ENCODE data around the gene AANAT.

Gene AANAT

DNA sequence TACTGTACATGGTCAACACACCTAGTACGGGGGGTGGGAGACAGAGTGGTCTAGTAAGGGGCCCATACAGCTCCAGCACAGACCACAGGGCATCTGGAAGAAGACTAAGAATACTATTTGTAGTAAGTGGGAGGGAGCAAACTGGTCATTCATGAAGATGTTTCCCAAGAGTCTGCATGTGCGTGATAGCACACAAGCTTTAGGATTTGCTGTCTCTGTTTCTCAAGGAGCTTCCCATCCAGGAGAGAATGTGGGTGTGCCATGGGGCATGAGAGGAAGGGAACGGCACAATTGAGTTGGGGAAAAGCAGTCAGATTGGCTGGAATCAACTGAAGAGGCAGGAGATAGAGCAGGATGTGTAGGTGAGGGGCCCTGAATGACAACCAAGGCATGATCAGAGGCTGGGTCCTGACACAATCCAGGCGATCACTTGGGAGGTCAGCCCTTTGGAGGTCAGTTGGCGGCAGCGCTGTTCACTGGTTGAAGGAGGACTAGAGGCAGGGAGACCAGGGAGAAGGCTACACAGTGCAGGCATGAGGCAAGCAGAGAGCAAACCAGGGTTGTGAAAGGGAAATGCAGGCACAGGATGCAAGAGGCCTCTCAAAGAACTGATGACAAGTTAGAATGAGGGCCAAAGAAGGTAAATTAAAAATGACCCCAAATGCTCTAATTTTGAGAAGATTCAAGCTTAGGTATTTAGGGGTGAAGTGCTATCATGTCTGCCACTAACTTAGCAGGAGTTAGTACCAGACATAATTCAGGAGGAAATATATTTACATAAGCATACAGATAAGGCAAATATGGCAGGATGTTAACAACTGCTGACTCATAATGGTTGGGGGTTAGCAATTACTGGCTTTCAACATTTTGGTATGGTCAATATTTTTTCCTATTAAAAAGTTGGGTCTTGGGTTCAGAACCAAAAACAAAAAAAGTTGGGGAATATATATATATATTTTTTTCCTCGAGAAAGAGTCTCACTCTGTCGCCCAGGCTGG, 24.8 kb upstream of the AANAT start:
- DNase-seq, result no peak

DNA sequence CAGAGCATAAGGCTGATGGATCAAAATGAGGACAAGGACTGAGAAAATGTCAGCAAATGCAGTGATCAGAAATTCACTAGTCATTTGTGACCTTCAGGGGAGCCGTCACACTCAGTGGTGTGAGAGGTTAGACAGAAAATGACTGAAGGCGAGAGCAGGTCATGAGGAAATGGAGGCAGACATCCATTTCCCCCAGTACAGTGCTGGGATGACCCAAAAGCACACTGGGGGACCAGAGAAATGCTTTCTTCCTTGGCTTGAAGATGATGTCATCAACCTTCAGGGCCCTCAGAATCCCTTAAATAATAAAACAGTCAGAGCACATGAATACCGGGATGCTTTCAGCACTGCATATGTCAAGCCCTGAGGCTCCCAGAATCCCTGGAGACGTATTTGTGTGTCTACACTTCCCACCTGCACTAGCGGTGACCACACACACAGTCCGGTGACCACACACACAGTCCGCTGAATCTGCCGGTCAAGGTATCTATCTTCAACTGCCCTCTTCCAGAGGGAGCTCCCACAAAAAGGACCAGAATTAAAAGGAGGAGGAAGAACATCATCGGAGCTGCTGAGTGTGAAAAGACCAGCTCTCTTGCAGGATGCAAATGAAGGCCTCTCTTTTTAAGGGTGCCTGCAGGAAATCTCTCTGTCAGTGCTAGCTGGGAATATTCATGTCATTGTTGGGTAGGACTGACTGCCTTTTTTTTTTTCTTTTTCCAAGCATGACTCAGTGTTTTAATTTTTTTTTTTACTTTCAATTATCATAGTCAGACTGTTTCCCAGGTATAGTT, 22.7 kb upstream of the AANAT start:
- DNase-seq, result peak; percentile 32

DNA sequence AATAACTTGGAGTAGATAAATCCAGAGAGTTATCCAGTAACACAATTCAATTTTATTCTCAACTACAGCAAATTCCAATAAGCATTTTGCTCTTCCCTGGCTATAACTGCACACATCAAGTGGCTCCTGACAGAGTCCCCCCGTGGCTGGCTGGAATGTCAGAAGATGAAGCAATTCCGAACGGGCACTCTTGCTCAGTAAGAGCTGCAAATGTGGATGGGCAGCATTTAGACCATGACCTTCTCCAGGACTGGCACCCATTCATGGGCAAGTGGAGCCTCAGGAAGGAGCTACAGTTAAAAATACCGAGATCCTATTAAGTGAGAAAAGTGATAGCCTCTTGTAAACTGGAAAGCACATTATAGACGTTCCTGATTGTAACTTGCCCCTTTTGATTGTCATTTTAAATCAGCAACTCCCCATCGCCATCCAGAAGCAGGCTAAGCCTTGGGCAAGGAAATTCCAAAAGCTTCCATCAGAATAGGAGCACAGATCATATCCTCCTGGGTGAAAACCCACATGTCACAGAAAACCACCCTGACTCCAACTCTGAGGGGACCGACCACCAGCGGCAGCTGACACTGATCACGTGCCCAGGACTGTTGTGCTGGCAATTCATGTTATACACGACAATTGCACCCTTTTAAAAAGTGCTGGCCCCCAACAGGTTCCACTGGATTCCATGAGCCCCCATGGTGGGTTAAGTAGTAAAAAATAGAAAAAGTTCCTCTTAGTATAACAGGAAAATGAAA, 21.5 kb upstream of the AANAT start:
- DNase-seq, result no peak

DNA sequence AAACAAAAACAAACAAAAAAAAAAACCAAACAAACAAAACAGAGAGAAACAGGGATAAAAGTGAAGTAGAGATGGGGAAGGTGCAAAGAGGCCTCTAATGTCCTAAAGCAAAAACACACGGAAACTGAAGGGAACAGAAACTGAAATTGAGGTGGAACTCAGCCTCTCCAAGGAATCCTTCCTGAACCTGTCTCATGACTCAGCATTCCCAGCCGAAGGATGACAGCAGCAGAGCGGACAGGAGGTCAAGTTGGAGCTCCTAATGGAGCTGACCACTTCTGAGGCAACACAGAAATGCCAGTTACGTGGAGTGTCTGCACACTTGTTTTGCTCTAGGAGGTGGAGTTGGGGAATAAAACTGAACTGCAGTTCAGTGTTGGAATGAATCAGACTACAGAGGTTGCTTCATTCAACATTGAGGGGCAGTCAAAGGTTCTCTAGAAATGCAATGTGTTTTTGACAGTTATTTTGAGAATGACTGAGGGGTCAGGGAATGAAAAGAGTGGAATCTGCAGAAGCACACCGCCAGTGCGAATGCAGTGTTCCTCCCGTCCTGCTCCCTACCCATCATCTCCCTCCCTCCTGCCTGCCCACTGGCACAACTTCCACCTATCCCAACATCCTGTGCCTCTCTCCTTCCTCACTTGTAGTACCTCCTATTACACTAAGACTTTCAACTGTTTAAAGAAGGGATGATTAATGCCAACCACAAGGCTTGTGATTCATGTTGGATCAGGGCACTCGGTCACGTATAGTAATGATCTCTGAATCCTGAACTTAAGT, 20.8 kb upstream of the AANAT start:
- peak; percentile 40 for DNase-seq

DNA sequence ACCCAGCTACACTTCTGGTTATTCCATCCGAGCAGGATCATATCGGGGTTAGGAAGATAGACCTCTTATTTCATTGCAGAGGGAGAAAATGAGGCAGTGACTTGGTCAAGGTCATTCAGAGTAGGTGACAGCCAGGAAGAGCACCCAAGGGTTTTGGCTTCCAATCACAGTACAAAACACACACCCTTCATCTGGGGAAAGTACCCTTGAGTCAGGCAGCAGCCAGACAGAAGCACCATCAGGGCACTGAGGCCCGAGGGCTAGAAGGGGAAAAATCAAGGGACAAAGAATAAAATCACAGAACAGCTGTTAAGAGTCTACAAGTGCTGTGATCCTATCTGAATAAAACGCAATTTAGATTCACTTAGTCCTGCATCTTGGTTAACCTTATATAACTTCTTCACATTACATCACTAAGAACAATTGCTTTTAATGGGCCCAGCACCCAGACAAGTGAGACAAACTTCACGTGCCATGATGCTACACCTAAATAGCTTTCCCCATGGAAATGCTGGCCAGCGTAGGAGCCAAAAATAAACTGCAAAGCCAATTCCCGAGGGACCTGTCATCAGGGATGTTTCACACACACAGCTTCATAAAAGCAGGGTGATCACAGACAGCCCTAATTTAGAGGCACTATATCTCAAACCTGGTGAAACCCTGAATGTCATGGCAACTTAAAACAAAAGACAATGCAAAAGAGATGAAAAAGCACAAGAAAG, 19.3 kb upstream of the AANAT start:
- no peak for DNase-seq

DNA sequence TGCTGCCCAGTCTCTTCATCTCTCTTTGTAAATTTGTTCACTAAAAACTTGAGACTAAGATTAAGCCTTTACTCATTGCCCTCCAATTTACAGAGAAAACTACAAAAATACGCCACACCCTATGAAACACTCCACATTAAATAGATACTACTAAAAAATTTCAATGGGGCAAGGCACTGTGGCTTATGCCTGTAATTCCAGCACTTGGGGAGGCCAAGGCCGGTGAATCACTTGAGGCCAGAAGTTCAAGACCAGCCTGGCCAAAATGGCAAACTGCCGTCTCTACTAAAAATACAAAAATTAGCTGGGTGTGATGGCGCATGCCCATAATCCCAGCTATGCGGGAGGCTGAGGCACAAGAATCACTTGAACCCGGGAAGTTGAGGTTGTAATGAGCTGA, 18.3 kb upstream of the AANAT start:
- no peak for DNase-seq

DNA sequence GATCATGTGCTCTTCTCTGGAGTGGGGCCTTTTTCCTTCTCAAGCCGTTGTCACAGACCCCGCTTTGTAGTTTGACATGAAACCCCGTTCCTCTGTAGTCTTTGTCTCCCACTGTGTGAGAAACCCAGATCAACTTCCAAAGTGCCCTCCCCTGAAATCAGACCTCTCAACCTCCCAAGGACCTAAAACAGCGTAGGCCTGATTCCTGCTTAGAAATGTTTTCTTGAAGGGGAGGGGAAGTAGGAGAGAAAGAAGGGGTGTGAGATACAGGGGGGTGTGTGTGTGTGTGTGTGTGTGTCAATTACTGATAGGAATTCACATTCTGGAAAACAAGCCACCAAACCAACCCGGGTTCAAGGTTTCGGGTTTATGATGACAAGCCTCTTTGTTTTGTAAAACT, 15.9 kb upstream of the AANAT start:
- no peak for DNase-seq

DNA sequence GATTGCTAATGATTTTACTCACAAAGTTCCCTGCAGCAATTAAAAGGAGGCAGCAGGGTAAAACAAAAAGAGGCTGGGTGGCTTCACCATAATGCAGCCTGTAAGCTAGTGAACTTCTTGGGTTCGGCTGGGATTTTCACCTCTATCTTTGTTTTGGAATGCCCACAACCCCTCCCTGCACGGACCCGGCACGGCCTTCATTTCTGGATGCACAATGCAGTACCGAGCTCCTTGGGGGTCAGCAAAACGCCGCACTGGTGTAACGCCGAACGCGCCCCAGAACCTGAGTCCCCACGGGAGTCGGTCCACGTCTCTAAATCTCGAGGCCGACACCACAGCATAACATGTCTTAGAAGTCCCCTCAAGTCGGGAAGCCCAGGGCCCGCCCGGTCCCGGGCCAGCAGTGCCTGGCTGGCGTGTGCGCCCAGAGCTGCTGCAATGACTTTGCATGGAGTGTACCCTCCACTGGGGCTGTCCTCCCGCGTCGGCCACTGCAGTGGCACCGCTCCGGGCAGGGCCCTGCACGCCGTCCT, 15.2 kb upstream of the AANAT start:
- DNase-seq, result no peak

DNA sequence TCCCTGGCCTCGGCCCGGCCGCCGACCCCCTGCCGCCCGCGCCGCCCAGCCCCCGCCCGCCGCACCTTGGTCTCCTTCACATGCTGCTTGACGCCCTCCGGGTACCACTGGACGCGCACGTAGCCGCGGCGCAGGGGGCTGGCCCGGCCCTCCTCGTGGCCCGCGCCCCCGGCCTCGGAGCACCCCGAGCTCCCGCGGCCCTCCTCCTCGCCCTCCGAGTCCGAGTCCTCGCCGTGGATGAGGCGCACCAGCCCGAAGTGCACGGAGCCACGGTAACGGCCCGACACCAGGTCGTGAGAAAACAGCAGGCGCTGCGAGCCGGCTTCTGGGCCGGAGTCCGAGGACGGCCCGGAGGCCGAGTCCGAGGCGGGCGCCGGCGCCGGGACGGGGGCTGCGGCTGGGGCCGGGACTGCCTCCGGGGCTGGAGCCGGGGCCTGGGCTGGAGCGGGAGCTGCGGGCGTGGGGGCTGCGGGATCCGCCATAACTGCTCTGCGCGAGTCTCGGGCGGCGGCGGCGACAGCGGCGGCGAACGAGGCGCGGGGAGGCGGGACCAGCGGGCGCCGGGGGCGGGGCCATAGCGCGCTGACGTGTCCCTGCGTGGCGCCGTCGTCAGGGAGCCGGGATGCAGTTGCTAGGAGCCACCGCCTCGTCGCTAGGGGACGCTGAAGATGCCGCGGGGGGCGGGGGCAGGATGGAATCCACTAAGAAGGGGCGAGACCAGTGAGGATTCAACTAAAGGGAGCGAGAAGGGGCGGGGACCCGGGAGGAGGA, 14.6 kb upstream of the AANAT start, which contains the start of gene UBE2O:
Gene UBE2O, minus strand, starts transcription at position 493 of the 771 bp plus-strand sequence. Its CDS starts 11 bp downstream, at position 482.
- peak; percentile 88 for DNase-seq

DNA sequence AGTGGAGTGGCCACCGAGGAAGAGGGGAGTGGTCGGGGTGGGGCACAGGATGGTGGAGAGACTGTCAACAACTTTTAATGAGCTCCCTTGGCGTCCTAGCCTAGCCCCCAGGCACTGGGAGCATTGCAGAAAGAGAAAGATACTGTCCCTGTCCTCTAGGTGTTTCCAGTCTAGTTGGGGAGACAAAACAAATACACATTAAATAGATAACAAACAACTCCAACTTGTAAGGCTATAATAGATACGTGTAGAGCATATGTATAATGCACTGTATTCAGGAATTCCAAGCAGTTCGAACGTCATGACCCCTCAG, 14.0 kb upstream of the AANAT start:
- DNase-seq, result no peak

DNA sequence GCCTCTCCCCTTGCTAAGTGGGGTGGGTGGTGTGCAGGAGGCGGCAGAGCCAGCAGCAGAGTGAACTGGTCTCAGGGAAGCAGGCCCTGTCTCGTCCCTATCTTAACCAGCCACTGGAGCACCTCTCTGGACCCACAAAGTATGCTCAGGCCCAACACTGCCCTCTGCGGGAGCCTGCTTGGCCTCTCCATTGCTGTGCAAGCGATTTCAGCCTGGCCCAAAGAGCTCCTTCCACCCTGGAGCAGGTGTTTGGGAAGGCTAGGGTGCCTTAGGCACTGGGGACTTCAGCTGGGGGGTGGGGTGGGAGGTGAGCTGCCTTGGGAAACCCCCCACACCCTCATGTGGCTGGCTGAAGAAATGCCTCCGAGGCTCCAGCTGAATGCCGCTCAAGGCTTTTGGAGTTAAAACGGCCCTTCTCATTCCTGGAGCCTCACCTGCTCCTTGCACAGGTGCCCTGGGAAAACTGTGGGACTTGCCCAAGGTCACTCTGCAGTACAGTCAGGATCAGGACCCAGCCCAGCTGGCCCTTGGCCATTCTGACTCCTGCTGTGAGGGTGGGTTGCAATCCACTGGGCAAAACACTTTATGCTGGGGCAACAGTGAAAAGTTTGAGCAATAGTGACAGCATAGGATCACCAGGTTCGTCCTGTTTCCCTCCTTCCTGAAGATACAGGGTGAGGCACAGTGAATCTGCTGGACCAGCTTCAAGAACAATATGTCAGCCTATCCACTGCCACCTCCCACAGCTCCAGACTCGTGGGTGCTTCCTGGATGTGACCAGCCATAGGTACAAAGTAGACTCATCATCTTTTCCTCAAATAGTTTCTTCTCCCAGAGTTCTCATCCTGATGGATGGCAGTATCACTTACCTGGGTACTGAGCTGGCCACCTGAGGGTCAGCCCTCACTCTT, 8.6 kb upstream of the AANAT start:
- no peak for DNase-seq

DNA sequence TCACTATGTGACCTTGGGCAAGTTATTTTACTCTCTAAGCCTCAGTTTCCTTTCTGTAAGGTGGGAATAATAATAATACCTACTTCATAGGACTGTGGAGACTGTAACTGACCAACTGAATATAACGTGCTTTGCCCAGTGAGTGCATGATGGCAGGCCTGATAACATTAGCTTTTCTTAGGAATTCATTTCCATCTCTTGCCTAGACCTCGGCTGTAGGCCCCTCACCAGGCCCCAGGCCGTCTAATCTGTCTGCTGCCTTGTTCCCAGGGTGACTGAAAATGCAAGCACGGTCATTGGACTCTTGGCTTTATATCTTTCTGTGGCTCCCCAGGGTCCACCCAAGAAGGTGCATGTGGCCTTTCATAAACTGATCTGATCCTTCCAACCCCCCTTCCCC, 7.7 kb upstream of the AANAT start:
- DNase-seq, result no peak

DNA sequence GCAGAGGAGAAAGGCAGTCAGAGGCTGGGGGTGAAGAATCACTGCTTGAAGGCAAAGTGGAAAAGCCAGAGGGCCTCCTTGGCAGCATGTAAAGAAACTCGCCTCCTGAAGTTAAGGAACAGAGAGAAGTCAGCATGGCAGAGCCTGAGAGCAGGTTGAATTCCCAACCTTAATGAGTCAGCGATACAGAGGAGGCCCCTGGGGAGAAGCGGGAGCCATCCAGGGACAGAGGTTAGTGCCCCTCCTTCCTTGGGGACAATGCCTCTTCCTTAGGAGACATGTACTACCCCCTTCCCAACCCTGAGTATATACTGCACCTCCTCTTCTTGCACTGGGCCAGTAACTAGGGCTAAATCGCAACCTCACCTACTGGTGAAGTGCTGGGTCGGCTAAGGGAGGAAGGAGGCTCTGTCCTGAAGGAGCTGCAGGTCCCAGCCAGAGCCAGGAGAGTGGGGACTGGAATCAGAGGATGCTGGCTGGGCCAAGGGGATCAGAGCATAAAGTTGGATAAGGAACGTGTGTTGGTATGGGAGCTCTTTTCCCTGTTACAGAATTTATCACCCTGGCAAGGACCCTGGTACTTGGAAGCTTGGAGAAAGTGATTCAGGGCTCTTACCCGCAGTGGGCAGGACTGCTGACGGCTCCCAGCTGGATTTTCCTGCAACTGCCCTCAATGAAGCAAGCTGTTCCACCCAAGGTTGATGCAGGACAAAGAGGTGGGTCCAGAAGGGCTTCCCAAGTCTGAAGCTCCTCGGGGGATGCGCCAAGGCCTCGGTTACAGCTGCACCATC, 5.4 kb upstream of the AANAT start:
- no peak for DNase-seq

DNA sequence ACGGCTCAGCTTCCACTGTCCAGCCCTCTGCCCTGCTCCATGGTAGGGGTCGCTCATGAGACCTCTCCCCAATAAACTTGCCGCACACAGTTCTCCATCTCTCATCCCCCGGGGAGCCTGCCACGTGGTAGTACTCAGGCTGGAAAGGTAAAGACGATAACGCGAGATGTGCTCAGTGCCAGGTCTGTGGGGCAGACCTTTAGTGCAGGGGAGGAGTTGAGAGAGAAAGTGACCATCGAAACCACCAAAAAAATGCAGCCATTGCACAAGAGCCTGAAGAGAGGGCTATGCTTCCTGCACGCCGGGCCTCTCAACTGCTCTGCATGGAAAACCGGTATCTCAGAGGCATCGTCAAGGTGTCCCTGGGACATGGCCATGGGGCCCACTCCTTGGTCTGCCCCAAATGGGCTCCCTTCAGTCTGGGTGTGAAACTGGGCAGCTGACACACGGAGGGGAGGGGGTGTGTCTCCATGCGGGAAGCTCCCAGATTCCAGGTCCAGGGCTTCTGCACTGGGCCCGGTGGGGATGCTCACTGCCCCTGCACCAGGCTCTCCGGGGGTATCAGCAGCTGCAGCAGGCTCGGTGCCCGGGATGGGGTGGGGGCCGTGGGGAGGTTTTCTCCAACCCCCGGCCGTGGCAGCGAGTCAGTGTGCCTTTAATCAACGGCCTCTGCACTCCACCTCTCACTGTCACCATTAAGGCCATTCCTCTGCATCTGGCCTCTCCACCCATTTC, 4.7 kb upstream of the AANAT start:
- DNase-seq, result no peak

DNA sequence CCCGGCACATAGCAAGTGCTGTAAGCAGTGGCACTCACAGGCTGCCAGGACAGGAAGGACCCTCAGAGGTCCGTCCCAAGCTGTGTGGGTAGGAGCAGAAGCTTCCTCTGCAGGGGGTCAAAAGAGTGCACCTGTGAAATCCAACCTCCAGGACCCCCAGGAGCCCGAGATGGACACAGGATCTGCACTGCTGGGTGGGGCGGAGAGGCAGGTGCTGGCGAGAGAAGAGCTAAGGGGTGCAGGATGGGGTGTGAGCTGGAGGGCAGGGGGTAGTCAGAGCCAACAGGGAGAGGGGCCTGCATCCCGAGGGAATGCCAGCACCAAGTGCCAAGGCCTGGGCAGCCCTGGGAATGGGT, 650 bp upstream of the AANAT start:
- no peak for DNase-seq

DNA sequence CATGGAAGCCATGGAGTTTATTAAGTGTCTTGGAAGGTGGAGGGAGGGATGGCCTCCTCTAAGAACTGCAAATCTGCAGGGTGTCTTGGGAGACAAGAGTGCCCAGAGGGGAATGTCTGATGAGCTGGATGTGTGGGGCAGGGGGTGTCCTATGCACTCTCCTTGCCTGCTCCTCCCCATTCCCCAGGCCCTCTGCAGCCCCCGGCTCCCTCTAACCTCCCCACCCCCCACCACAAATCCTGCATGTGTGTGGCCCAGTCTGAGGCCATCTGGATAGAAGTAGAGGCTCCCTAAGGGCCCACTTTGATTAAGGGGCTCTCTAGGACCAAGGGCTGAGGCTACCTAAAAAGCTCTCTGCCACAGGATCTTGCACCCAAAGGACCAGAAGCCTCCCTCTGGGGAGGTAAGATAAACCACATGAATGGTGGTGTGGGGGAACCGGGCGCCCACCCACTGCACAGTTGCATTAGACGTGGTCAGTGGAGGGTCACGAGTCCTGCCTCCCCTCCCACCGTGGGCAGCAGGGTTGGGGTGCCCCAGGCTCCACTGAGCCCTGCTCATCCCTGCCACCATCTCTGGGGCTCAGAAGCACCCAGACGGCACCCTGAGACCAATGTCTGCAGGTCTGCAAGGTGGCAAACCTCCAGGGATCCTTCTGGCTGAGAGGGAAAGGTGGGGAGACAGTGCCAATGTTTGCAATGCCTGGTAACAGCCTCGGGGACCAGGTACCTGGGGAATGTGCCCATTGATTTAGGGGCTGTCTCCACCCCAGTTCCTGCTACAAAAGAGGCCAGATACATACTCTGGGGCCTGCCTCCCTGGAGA, 618 bp downstream of the AANAT start:
- DNase-seq, result no peak

DNA sequence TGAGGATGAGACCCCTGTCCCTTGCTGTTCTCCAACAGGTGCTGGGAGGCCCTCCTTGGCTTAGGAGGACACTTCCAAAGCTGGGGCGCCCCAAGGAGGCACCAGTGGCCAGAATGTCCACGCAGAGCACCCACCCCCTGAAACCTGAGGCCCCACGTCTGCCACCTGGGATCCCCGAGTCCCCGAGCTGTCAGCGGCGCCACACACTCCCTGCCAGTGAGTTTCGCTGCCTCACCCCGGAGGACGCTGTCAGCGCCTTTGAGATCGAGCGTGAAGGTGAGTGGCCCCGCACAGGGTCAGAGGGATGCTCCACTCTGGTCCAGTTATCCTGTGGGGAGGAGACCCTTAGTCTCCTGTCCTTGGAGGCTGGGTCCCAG, 1.2 kb downstream of the AANAT start:
- DNase-seq, result no peak

Data from T1000 (cell line).